Smooth muscle cell of the umbilical artery (primary cell): Measurements from ENCODE around the gene F12. TPM values are rescaled to one million over a fixed set of nuclear protein-coding genes. Genes with fewer than 3 reads are reported as not detected.

Source experiments
- total RNA-seq: library from RNA; depleted of rRNA; stranded (reverse); fragments of >200 nt; gene quantifications from 2 replicates; pipeline ENCODE4 v1.2.3, GENCODE V29; 2014

The F12 gene
- total RNA-seq: 0.51 and 0.89 TPM in 2 replicates

GRCh38 chr5:177409043-177409801 lies at the start of gene F12:
F12 (minus strand) TSS chr5:177409564; CDS start chr5:177409527, 37 bp downstream.

GRCh38 chr5:177446200-177447065 lies 37.1 kb upstream of the F12 start, which contains the start of gene PRR7:
PRR7 (plus strand) TSS chr5:177446814; CDS start chr5:177455068, 8,254 bp downstream.

GRCh38 chr5:177426566-177427210 lies 17.3 kb upstream of the F12 start, which contains the start of gene GRK6:
GRK6 (plus strand) TSS chr5:177426676; CDS start chr5:177426846, 170 bp downstream.

GRCh38 chr5:177399997-177400868 lies 9.1 kb downstream of the F12 start, which contains the start of gene PFN3:
PFN3 (minus strand) TSS chr5:177400661; CDS start chr5:177400576, 85 bp downstream.

GRCh38 chr5:177384134-177384533 lies 25.2 kb downstream of the F12 start, which contains the start of gene SLC34A1:
SLC34A1 (plus strand) TSS chr5:177384434; CDS start chr5:177385742, 1,308 bp downstream.

GRCh38 chr5:177357459-177358351 lies 51.7 kb downstream of the F12 start, which contains the start of gene RGS14:
RGS14 (plus strand) TSS chr5:177357924; CDS start chr5:177358025, 101 bp downstream.

Other genes with a start within 250 kb of the F12 start
- 17.9 and 25.5 TPM in 2 replicates for gene RAB24, start 105.8 kb downstream of the F12 start, total RNA-seq
- gene PRELID1, start 105.8 kb downstream of the F12 start, total RNA-seq: 79.6 and 79.9 TPM in 2 replicates
- 1.2 and 4.1 TPM in 2 replicates for gene MXD3, start 97.7 kb downstream of the F12 start, total RNA-seq
- 494 and 696 TPM in 2 replicates for gene LMAN2, start 57.9 kb downstream of the F12 start, total RNA-seq
- gene RGS14, start 51.6 kb downstream of the F12 start, total RNA-seq: 3.9 and 4.2 TPM in 2 replicates
- gene SLC34A1, start 25.1 kb downstream of the F12 start, total RNA-seq: not detected in 2 replicates
- gene PFN3, start 8.9 kb downstream of the F12 start, total RNA-seq: not detected in 2 replicates
- gene GRK6, start 17.1 kb upstream of the F12 start, total RNA-seq: 14.6 and 26.1 TPM in 2 replicates
- gene PRR7, start 37.2 kb upstream of the F12 start, total RNA-seq: 6.2 and 9.5 TPM in 2 replicates
- gene DBN1, start 64.1 kb upstream of the F12 start, total RNA-seq: 108 and 180 TPM in 2 replicates
- 167 and 241 TPM in 2 replicates for gene PDLIM7, start 88.0 kb upstream of the F12 start, total RNA-seq
- gene DOK3, start 100.3 kb upstream of the F12 start, total RNA-seq: 3.3 and 8.4 TPM in 2 replicates
- gene DDX41, start 107.4 kb upstream of the F12 start, total RNA-seq: 88.5 and 128 TPM in 2 replicates
- gene FAM193B, start 145.0 kb upstream of the F12 start, total RNA-seq: 17.2 and 24.9 TPM in 2 replicates
- gene TMED9, start 182.6 kb upstream of the F12 start, total RNA-seq: 354 and 386 TPM in 2 replicates
- gene B4GALT7, start 190.6 kb upstream of the F12 start, total RNA-seq: 72.1 and 94.4 TPM in 2 replicates